ENCODE measurements around the gene GPR148.

GPR148 gene

DNA sequence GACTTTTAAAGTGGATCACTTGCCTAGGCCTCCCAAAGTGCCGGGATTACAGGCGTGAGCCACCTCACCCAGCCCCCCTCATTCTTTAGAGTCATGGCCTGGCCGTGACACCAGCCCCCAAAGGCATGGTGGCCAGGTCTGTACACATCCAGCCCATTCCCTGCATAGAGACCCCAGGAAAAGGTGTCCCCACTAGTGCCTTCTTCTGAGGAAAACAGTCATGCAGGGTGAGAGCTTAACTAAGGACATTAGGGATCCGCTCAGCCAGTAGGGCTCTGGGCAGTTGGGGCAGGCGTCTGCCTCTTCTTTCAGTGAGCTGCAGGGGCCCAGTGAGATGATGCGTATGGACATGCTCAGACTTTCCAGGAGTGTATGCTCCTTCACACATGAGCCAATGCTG, 20.8 kb downstream of the GPR148 start:
- Histone ChIP-seq H3K27me3 (peaks cover 1% of the 10 kb centered on the region; the same call in 1 of the 2 replicates), H3K4me1 (no peaks in the 10 kb centered on the region), H3K4me3 (no peak overlapping the region), H3K9me3 (no peaks in the 10 kb centered on the region), H3K9ac (no peak overlapping the region), H3K4me2 (no peak overlapping the region), H4K20me1 (no peaks in the 10 kb centered on the region), H3K36me3 (no peaks in the 10 kb centered on the region), H3K27ac (no peak overlapping the region)
- no peak for TF ChIP-seq Cebpa-rat (IDR thresholded peaks at IDR 0.05)

DNA sequence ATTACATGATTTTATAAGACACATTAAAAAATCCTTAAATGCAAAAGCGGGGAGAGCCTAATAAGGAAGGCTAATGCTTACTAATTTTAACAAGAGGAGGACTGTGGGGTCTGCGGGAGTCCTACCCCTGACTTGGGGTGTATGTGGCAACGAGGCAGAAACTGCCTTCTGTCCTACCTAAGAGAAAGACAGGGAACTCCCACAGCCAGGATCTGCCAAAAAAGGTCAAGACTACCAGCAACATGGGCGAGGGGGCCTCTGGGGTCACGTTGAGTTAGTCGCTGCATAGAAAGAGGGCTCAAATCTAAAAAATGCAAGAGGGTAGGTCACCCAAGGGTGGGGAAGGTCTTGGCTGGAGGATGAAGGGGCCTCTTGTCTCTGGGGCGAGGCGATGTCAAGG, 25.9 kb downstream of the GPR148 start:
- H4K20me1 ChIP-seq: peaks cover 11% of the 10 kb centered on the region

DNA sequence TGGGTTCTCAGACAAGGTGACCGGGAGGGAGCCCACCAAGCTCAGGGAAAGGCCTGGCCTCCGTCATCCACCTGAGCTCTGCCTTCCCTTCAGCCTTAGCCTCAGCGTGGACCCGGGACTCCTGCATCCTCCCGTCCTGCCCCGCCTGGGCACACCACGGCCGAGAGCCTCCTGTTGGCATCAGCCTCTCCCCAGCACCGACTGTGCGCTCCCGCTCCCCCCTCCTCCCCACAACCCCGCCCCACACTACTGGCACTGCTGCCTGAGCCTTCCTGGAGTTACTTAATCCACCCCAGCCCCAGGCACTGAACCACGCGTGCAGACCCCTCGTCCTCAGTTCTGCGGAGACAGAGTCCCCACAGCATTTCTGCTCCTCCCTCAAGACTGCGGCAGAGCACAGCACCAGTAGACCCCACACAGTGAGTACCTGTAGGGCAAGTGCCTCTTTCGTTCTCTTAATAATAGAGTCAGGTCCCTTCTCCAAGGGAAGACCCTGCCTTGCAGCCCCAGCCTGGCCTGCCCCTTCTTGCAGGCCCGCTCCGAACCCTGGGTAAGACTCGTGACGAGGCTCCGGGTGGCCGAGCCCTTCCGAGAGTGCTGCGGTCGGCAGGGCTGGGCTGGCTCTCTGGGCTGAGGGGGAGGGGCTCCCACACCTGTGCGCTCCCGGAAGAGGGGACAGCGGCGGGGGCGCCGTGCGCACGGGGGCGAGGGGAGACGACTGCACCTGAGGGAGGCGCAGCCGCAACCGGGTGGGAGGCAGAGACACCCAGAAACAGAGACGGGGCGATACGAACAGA, 26.6 kb downstream of the GPR148 start, which contains the start of gene AMER3:
AMER3 (plus strand) TSS at position 285 of the 797 bp plus-strand sequence. CDS start 6,533 bp downstream, outside the sequence.
- no peak within 1 kb of the TSS for H3K9ac ChIP-seq
- no peak for TF ChIP-seq Cebpa-rat (IDR thresholded peaks at IDR 0.05)
- H3K27me3 ChIP-seq: peaks cover 36% of the 10 kb centered on the region
- H3K4me2 ChIP-seq: peak within 1 kb of the TSS; percentile 95
- peaks cover 9% of the 10 kb centered on the region for H3K4me1 ChIP-seq
- no peak within 1 kb of the TSS for H3K27ac ChIP-seq
- H3K36me3 ChIP-seq: no peaks in the 10 kb centered on the region
- H4K20me1 ChIP-seq: peaks cover 11% of the 10 kb centered on the region
- H3K9me3 ChIP-seq: no peaks in the 10 kb centered on the region
- peak within 1 kb of the TSS; percentile 66 for H3K4me3 ChIP-seq

More for the DNA sequence above, 25.9 kb downstream of the GPR148 start:
- TF ChIP-seq Cebpa-rat (IDR thresholded peaks at IDR 0.05): no peak
- Histone ChIP-seq H3K36me3 (no peaks in the 10 kb centered on the region), H3K9ac (no peak overlapping the region), H3K27me3 (peaks cover 36% of the 10 kb centered on the region), H3K27ac (no peak overlapping the region), H3K4me3 (no peak overlapping the region), H3K4me1 (peaks cover 9% of the 10 kb centered on the region), H3K9me3 (no peaks in the 10 kb centered on the region), H3K4me2 (no peak overlapping the region)

DNA sequence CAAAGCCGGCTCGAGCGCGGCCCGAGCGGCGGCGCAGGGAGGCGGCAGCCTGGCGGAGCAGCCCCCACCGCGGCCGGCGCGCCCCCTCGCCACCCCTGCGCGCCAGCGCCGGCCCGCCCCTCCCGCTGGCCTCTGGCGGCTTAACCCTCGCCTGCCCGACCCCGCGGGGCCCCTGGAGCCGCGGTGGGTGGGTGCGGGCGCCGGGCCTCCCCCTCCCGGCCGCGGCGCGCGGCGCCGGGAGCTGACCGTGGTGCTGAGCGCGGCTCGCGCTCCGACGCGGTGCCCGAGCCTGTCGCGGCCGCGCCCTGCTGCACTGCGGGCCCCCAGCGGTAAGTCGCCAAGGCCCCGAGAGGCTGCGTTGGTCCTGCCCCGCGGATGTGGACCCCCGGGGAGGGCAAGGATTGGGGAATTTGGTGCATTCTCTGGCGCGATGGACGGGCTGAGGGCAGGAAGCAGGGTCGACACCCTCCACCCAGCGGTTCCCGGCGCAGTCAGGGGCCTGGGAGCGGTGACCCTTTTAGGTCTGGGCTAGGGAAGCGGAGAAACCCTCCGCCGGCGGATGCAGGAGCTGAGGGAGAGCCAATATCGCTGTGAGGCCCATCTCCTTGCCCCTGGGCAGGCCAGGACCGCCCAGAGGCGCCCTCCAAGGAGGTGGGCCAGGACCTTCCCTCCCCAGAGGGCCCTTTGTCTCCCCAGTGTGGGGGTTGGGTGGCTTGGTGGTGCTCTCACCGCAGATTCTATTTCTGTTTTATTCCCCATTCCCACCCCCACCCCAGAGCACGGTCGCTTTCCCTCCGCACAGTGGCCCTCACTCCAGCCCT, 27.4 kb downstream of the GPR148 start:
- H3K4me1 ChIP-seq: peaks cover 9% of the 10 kb centered on the region

DNA sequence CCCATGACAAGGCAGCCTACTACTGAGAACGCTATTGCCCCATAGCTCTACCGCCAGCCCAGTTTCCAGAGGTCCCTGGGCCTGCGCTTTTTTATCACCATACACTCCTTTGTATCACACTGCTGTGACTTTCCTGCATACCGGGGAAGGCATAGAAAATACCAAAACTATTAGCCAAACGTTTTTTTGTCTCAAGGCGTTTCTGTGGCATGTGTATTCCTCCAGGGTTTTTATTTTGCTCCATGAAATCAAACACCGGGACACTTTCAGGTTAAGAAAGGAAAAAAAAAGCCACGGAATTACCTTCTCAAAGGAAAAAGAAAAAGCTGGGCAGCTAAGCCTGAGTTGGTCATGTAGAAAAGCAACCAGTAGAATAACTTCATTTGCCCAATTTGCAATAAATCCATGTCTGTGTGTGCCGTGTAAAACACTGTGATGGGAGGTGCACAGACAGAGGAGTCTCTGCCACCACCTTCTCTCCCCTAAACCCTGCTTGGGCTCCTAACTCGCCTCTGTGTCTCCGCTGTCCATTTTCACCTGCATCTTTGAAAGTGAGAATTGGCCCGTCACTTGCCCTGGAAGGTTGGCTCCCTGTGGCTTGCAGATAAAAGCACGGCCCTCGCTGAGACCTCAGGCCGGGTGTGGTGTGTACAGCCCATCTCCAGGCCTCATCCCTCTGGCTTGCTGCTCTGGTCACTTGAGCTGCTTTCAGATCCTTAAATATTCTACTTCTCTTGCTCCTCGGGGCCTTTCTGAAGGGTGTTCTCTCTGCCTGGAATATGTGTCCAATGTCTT, 28.2 kb downstream of the GPR148 start:
- Histone ChIP-seq H3K4me1 (peaks cover 9% of the 10 kb centered on the region), H3K27me3 (peaks cover 36% of the 10 kb centered on the region), H3K27ac (no peak overlapping the region), H3K4me3 (no peak overlapping the region), H4K20me1 (peaks cover 11% of the 10 kb centered on the region), H3K4me2 (peak overlapping the region; percentile 95; the same call in 1 of the 2 replicates), H3K9me3 (no peaks in the 10 kb centered on the region), H3K9ac (no peak overlapping the region), H3K36me3 (no peaks in the 10 kb centered on the region)
- no peak for TF ChIP-seq Cebpa-rat (IDR thresholded peaks at IDR 0.05)

More for the DNA sequence above, 27.4 kb downstream of the GPR148 start:
- no peak overlapping the region for H3K9ac ChIP-seq
- peaks cover 36% of the 10 kb centered on the region for H3K27me3 ChIP-seq
- peaks cover 11% of the 10 kb centered on the region for H4K20me1 ChIP-seq
- no peak for TF ChIP-seq Cebpa-rat (IDR thresholded peaks at IDR 0.05)
- no peaks in the 10 kb centered on the region for H3K36me3 ChIP-seq
- H3K27ac ChIP-seq: no peak overlapping the region
- H3K4me3 ChIP-seq: peak overlapping the region; percentile 66
- peak overlapping the region; percentile 95 for H3K4me2 ChIP-seq
- H3K9me3 ChIP-seq: no peaks in the 10 kb centered on the region

DNA sequence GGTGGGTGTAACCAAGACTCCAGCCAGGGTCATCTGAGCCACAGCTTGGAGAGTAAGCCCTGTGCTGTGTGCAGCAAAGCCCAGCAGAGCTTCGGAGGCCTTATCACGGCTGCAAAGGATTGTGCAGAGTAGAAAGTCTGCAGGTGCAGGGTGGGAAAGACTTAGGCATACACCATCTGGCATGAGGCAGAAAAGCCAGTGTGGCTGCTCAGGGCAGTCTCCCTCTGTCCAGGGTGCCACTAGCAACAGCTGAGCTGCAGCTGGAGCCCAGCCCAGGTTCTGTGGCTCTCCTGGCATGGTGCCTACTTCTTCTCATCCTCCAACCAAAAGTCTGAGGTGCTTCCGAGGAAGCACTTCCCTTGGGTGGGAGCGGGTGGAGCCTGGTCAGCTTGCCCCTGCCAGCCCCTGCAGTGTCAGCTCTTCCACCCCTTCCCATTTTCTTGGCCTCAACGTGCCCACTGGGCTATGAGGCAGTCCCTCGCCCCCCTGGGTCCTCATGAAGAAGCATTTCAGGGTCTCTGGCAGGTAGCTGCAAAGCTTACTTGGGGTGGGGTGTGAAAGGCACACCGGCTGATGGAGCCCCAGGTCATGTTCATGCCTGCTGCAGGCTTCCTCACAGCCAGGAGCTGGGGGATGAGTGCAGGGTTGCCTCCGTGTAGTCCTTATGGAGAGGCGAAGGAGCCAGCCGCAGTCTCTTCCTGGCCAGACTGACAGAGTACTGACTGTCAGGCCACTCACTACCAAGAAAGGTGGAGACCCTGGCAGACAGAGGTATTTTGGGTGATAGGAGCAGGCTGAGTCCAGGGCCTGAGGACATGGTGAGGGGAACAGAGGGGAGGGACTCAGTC, 31.3 kb downstream of the GPR148 start:
- no peak overlapping the region for H3K4me3 ChIP-seq
- H3K27ac ChIP-seq: no peak overlapping the region
- no peak overlapping the region for H3K9ac ChIP-seq
- no peaks in the 10 kb centered on the region for H3K9me3 ChIP-seq
- peaks cover 11% of the 10 kb centered on the region for H4K20me1 ChIP-seq
- peaks cover 9% of the 10 kb centered on the region for H3K4me1 ChIP-seq
- H3K36me3 ChIP-seq: no peaks in the 10 kb centered on the region
- no peak for TF ChIP-seq Cebpa-rat (IDR thresholded peaks at IDR 0.05)
- peaks cover 30% of the 10 kb centered on the region for H3K27me3 ChIP-seq
- no peak overlapping the region for H3K4me2 ChIP-seq

DNA sequence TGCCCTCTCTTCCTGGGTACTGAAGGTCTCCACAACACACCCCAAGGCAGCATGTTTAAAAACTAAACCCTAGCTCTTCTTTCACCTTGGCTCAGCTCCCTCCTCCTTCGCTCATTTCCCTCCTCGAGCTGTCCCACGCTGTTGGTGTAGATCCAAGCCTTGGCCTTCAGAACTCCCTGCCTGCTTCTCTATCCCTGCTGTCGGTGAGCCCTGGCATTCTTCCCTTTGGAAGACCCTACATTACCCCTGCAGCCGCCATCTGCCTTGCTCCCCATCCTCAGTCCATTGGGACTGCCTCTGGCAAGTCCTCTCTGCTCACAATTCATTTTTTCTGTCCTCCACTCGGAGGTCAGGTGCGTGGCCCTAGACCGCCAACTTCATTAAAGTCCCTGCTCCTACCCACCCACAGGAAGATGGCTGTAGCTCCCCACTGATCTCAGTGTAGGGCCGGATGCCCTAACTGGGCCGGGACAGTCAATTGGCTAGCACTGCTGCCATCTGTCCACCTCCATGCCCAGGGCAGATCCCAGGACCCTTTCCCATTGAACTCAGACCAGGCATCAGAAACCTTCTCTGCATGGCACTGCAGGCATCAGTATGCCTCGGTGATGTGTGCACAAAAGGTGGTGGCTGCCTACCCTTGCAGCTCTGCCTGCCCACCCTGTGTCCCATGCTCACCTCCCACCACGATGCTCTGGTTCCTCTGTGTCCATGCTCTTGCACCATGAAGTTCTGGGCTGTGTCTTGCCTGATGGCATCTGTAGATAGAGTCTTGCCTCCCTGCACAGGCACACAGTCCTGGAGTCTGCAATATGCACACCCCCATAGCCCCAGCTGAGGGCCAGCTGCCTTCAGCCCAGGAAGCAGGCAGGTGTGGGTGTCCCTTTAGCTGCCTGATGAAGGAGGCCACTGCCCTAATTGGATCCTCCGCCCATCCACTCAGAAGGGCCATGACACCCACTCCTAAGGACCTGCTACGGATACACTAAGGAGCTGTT, 32.2 kb downstream of the GPR148 start:
- Histone ChIP-seq H4K20me1 (peaks cover 7% of the 10 kb centered on the region), H3K27me3 (peaks cover 22% of the 10 kb centered on the region), H3K36me3 (no peaks in the 10 kb centered on the region), H3K4me1 (peaks cover 5% of the 10 kb centered on the region; the same call in 1 of the 2 replicates), H3K27ac (no peak overlapping the region), H3K9me3 (no peaks in the 10 kb centered on the region), H3K4me2 (no peak overlapping the region), H3K4me3 (no peak overlapping the region), H3K9ac (no peak overlapping the region)
- no peak for TF ChIP-seq Cebpa-rat (IDR thresholded peaks at IDR 0.05)

All from BLaER1 (cell line).